ENCODE data around the gene ZNF70.

ZNF70 gene

GRCh38 chr22:23692598-23693291 is 58.2 kb downstream of the ZNF70 start:
- no peak for DNase-seq (ENCODE audit: low spot score)

GRCh38 chr22:23691748-23692423 is 59.0 kb downstream of the ZNF70 start:
- DNase-seq (ENCODE audit: low spot score): no peak

DNA sequence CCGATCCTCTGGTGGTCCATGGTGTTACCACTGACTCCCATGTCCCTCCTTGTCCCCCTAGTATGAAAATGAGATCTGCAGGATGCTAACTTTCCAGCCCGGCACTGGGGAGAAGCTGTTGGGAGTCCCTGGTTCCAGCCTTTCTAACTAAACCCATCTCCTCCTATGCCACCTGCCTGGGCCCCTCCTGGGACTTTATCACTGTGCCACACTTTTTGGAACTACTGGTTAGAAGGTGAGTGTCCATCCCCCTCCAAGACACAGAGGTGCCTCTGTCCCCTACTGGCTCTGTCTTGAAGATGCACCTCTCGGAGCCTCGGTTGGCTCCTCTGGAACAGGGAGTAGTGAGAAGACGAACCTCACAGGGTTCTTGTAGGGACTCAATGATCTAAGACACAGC is 60.2 kb downstream of the ZNF70 start, which contains the start of gene RGL4:
Gene RGL4, plus strand, starts transcription at position 301 of the 400 bp plus-strand sequence. CDS start 1,018 bp downstream, outside the sequence.
- DNase-seq (ENCODE audit: low spot score): no peak

DNA sequence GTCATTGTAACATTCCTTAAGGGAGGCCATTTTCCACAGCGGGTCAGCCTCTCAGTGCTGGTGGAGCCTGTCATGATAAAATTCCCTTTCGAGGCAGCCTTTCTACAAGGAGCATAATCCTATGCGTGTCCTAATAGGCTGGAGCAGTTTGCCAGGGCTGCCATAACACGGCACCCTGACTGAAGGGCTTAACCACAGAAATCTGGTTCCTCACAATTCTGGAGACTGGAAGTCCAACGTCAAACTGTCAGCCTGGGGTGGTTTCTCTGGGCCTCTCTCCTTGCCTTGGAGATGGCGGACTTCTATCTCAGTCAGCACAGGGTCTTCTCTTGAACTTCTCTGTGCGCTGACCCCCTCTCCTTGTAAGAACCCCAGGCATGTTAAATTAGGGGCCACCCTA is 61.5 kb downstream of the ZNF70 start:
- DNase-seq (ENCODE audit: low spot score): no peak

Measured in D341Med (cell line).